Measurements from ENCODE around the gene KMT2A. TPM values are rescaled to one million over a fixed set of nuclear protein-coding genes. Genes with fewer than 3 reads are reported as not detected.

The KMT2A gene
- total and polyA plus RNA-seq, 2 donors (not counting 3 experiments of a cell fraction or from before 2014, with no cell fraction given): 23.5 to 63.9 TPM

- CTCF ChIA-PET: no interaction called here
- Histone ChIP-seq H4K20me1 (replicated peaks; ENCODE audit: control insufficient read depth, extremely low read depth, insufficient read depth, low read length) (no peaks in the 10 kb centered on the region), H3K4me2 (ENCODE audit: insufficient read depth, low read length) (peak overlapping the region; percentile 31), H3K27ac (ENCODE audit: insufficient read depth, low read depth, low read length) (no peak overlapping the region), H3K4me3 (replicated peaks in 1 of 3; ENCODE audit: insufficient read depth in 1 of 3, low read depth in 1 of 3, low read length in 3 of 3) (peak overlapping the region in 2 of 3 experiments; percentile 55 to 78), H3K79me2 (ENCODE audit: control insufficient read depth, insufficient read depth, low read length) (no peaks in the 10 kb centered on the region), H2AFZ (ENCODE audit: low read depth, low read length) (peak overlapping the region; percentile 23), H3K27me3 (ENCODE audit: control insufficient read depth in 2 of 2, insufficient read depth in 2 of 2, low read length in 2 of 2) (no peaks in the 10 kb centered on the region), H3K9me1 (replicated peaks; ENCODE audit: control insufficient read depth, extremely low read depth, insufficient read depth, low read length) (no peaks in the 10 kb centered on the region), H3K36me3 (ENCODE audit: control insufficient read depth in 2 of 2, extremely low read depth in 1 of 2, insufficient read depth in 2 of 2, low read length in 2 of 2) (peaks cover 0 to 2% of the 10 kb centered on the region in 2 experiments), H3K9me3 (replicated peaks; ENCODE audit: control insufficient read depth, insufficient read depth, low read length) (no peaks in the 10 kb centered on the region), H3K9ac (replicated peaks; ENCODE audit: extremely low read depth, insufficient read depth, low read length) (no peak overlapping the region), H3K4me1 (ENCODE audit: control insufficient read depth, extremely low read depth, insufficient read depth, low read length) (peaks cover 10% of the 10 kb centered on the region)
- dilution Hi-C loops (cut with MboI; ENCODE audit: extremely low pct_ligation_motif_present, low sequenced_read_pairs) (no loop called here), intact Hi-C loops (cut with micrococcal nuclease) (no loop called here)
- POLR2A ChIA-PET: no interaction called here
- no TSS peak for BruUV-seq (replicated peaks)
- DNase-seq (ENCODE audit: low read depth, low spot score) (no peak), FAIRE-seq (no peak)
- TF ChIP-seq MYC (IDR thresholded peaks at IDR 0.05; ENCODE audit: low read depth, low read length) (no peak), POLR2AphosphoS5 (IDR thresholded peaks at IDR 0.05; ENCODE audit: insufficient read depth, low read depth, low read length) (no peak), CTCF (IDR thresholded peaks at IDR 0.05; ENCODE audit: extremely low read depth in 1 of 2, insufficient read depth in 1 of 2, low read depth in 1 of 2, low read length in 2 of 2) (no peak), GATA2 (IDR thresholded peaks at IDR 0.05; ENCODE audit: insufficient read depth, insufficient read length, low read depth, low read length) (no peak), FOS (IDR thresholded peaks at IDR 0.05; ENCODE audit: borderline replicate concordance, insufficient read depth, low read length) (no peak), JUN (IDR thresholded peaks at IDR 0.05; ENCODE audit: borderline replicate concordance, insufficient read depth, insufficient read length, low read depth) (no peak), POLR2A (IDR thresholded peaks at IDR 0.05; ENCODE audit: low read depth, low read length) (no peak), MAX (IDR thresholded peaks at IDR 0.05; ENCODE audit: insufficient read depth, insufficient read length) (no peak), EZH2 (IDR thresholded peaks at IDR 0.05; ENCODE audit: borderline replicate concordance, low read depth, low read length, severe bottlenecking) (no peak)
Measured at GRCh38 chr11:118531597-118532084, 95.3 kb downstream of the KMT2A start.
